GM19023 (cell line): ENCODE data around the gene TRIP12.
"Not testable (repeated sequence)": the region's sequence is repeated elsewhere in the genome, so short reads cannot be mapped to it uniquely, and the experiment has no call there.

Source experiments
- ATAC-seq: cut with Tn5 transposase; IDR thresholded peaks from one replicate; pipeline ENCODE4 v1.9.1; 2021; ENCODE audit warnings: mild to moderate bottlenecking, moderate library complexity; ENCODE audit not compliant: unreplicated experiment

Gene TRIP12

GRCh38 chr2:229779650-229780049 lies 142.2 kb downstream of the TRIP12 start:
- no peak for ATAC-seq

- no peak for ATAC-seq
These were observed 144.1 kb downstream of the TRIP12 start for GRCh38 chr2:229777716-229778115.

GRCh38 chr2:229775614-229776313 lies 146.0 kb downstream of the TRIP12 start:
- ATAC-seq, result no peak

GRCh38 chr2:229774237-229774636 lies 147.6 kb downstream of the TRIP12 start:
- ATAC-seq, result no peak

GRCh38 chr2:229768235-229768634 lies 153.6 kb downstream of the TRIP12 start:
- ATAC-seq, result no peak

- ATAC-seq, result no peak
These were observed 156.1 kb downstream of the TRIP12 start for GRCh38 chr2:229765721-229766120.

GRCh38 chr2:229761663-229762062 lies 160.1 kb downstream of the TRIP12 start:
- ATAC-seq, result no peak

- ATAC-seq, result not testable (repeated sequence)
These were observed 164.3 kb downstream of the TRIP12 start for GRCh38 chr2:229757462-229757861.

GRCh38 chr2:229752970-229753729 lies 168.7 kb downstream of the TRIP12 start:
- ATAC-seq, result no peak

- ATAC-seq, result no peak
These were observed 172.0 kb downstream of the TRIP12 start for GRCh38 chr2:229749779-229750178.

GRCh38 chr2:229748950-229749349 lies 172.9 kb downstream of the TRIP12 start:
- no peak for ATAC-seq

GRCh38 chr2:229742691-229743090 lies 179.1 kb downstream of the TRIP12 start:
- not testable (repeated sequence) for ATAC-seq

- no peak for ATAC-seq
These were observed 181.5 kb downstream of the TRIP12 start for GRCh38 chr2:229740279-229740678.

- ATAC-seq, result no peak
These were observed 183.7 kb downstream of the TRIP12 start for GRCh38 chr2:229738024-229738625.

GRCh38 chr2:229734410-229734809 lies 187.4 kb downstream of the TRIP12 start:
- ATAC-seq, result no peak

GRCh38 chr2:229733611-229734245 lies 188.1 kb downstream of the TRIP12 start:
- ATAC-seq, result no peak

- ATAC-seq, result no peak
These were observed 188.9 kb downstream of the TRIP12 start for GRCh38 chr2:229732897-229733296.

- no peak for ATAC-seq
These were observed 189.9 kb downstream of the TRIP12 start for GRCh38 chr2:229731916-229732315.

GRCh38 chr2:229731363-229731762 lies 190.4 kb downstream of the TRIP12 start:
- ATAC-seq, result no peak

GRCh38 chr2:229728370-229728769 lies 193.4 kb downstream of the TRIP12 start:
- ATAC-seq, result no peak

- ATAC-seq, result no peak
These were observed 195.2 kb downstream of the TRIP12 start for GRCh38 chr2:229726643-229727042.
